ELF-1 (cell line): Measurements from ENCODE around the gene SHISA6.
A peak's percentile ranks its signal among the peaks of the same experiment; 100 is the strongest.
"Not testable (repeated sequence)": the region's sequence is repeated elsewhere in the genome, so short reads cannot be mapped to it uniquely, and the experiment has no call there.

ENCODE experiments used
- DNase-seq: peaks from one replicate; pipeline ENCODE4 v3.0.0-alpha.2; 2016; ENCODE audit warnings: low read depth, low spot score

SHISA6 gene

DNA sequence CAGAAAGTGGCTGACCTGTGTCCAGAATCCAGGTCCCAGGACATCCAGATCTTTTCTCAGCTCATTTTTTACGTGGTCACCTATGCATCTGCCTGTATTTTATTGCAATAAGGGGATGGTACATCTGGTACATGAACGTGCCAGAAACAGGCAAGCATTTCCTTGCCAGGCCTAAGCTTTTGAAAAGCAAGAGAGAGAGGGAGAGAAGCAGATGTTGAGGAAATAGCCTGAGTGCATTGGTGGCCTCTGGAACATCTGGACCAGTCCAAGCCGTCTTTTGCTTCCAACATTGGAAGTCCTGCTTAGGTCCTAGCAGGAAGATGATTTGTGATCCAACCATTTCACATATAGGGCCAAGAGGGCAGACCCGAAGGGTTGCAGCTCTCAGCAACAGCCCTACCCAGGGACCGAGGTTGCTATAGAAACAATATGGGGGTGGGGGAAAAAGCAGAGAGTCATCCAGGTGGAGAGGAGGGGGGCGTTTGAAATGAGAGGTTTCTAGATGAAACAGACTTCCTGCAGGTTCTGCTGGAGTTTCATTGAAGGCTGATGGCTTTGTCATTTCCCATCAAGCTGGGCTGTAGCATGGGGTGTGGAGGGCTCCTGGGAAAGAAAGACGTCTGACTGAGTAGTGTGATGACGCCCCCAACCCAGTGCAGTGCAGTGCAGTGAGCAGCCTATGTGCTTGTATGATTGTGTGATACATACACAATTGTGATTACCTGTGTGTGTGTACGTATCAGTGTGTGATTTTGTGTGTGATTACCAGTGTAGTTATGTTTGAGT is 61.6 kb downstream of the SHISA6 start:
- DNase-seq = no peak

DNA sequence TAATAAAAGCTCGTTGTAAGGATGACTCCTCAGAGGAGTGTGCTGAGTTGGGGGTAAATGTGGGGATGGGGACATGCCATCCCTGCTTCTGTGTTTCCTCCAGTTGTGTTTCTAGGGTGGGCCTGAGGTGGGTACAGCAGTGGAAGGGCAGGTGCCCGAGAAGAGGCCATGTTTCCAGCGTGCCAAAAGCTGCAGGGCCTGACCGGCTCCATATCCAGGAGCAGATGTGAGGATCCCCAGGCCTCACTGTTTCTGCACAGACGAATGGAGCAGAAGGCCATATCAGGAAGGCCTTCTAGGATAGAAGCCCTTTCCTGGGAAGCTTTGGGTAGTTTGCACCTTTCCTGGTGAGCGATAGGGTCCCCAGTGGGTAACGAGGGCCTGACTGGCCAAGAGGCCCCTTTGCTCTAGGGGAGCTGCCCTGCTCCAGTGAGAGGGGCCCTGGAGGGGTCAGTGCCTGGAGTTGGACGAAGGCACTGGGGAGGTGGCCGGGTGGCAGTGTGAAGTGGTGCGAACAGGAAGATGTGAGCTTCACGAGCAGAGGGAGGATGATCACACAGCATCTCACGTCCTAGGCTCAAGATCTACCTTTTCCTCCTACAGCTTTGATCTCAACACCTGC is 62.9 kb downstream of the SHISA6 start:
- DNase-seq = no peak

DNA sequence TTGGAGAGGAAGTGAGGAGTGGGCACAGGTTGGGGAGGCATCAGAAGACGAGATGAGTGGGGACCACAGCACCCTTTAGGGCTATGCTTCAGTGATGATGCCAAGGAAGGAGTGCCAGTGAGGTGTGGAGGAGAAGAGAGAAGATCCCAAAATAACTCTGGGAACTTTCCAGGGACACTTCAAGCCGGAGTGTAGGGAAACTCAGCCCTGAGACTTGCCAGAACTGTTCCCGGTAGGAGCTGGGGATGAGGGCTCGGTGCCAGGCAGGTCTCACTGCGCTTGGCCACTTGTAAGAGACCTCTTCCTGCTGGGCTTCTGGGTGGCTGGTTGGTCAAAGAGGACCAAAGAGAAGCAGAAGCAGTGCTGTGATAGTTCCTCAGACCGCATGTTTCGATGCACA is 63.6 kb downstream of the SHISA6 start:
- DNase-seq = no peak

- DNase-seq = no peak
Observed at GRCh38 chr17:11305524-11305923, 64.5 kb downstream of the SHISA6 start.

DNA sequence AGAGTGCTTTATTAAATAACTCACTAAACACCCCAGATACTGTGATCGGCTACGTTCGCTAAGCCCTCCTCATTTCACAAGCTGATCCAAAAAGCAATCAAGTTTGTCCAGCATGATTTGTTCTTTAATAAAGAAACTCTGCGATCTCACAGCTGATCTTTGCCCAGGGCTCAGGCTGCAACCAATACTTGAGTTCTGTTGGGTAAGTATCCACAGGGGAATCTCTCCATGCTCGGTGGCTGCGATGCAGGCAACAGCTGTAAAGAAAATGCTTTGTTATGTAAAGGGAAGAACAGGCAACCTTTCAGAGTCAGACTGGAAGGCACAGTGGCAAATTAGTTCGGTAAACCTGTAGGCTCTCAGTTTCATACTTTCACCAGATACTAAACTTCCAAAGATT is 67.5 kb downstream of the SHISA6 start:
- peak; percentile 3 for DNase-seq

GRCh38 chr17:11309033-11309432 is 68.0 kb downstream of the SHISA6 start:
- no peak for DNase-seq

GRCh38 chr17:11309850-11310249 is 68.8 kb downstream of the SHISA6 start:
- DNase-seq = no peak

- DNase-seq = not testable (repeated sequence)
Observed at GRCh38 chr17:11316451-11316850, 75.4 kb downstream of the SHISA6 start.

DNA sequence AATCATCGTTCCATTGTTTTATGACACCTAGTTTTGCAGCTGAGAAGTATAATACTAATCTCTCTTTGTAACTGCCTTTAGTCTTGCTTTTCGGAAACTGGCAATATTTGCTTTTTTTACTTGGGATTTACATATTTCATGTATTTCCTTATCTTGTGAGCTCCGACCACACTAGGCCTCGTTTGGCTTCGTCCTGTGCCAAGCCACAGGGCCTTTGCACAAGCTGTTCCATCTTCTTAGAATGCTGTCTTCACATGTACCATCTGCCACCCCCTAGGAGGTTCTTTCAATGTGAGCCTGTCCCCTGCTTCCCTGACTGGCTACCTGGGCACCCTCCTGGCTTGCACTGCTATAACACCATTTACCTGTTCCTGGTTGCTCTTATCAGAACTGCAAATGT is 77.2 kb downstream of the SHISA6 start:
- no peak for DNase-seq

DNA sequence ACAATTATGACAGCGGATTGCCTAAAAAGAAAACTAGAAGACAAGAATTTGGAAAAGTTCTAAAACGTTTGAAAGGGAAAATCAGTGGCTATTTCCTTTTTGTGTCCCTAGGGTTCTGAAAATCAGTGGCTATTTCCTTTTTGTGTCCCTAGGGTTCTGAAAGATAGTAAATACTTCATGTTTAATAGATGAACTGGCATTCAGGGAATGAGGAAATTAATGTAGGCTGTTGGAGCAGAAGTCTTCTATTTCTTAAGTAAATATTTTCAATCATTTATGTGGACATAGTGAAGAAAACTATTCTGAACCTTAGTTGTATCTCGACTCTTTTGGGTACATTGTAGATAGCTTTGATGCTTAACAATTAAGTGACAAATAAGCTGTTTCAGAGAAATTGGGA is 78.9 kb downstream of the SHISA6 start:
- no peak for DNase-seq

DNA sequence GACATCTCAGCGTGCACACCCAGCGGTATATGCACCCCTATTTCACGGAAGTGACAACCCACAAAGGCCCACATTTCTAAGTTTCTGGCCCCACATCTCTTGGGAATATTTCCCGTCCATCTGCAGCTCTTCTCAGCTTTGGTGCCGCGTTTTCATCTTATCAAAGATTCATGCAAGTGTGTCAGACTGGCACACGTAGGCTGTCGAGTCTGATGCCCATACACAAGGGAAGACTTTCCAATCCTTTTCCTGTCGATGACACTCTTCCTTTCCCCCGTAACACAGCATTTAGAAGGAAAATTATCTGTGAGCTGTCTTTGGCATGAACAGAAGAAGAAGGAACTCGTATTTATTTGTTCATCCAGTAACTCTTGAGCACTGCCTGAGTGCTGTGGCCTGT is 83.0 kb downstream of the SHISA6 start:
- DNase-seq = no peak

DNA sequence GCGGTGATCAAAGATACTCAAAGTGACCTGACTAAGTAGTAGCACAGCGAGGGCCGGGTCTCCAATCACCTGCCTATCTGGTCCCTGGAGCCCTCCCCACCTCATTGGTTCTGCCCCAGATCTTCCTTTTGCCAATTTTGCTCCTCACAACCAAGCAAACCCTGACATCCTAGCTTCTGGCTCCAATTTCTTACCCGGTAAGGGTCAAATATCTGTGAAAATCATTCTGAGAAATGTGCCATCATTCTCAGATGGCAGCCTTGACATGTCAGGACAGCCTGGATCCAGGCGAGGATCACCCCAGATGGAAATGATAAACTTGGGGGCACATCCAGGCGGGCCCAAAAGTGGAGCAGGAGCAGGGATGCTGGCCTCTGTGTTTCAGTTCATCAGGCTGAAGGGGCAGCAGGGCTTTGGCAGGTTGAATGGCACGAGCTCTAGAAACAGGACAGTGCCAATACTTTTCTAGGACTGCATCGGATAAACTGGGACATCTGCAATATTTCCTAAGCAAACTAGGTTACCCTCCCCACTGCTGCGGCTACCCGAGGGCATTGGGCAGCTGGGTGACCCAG is 83.9 kb downstream of the SHISA6 start:
- no peak for DNase-seq

DNA sequence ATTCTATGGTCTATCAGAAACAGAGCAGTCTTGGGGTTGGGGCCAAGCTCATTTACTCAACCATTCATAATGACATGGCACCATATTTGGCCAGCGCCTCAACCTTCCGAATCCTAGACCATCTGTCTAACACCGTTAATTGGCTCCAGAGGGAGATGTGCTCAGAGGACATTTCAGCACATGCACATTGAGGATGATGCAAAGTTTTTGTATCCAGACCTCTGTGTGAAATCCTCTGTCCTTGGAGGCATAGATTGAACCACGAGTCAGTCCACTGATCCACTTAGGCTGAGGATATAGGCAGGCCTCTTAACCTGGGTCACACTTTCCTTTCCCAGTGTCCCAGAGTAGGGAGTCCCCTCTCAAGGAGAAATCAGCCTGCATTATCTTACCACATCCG is 85.5 kb downstream of the SHISA6 start:
- no peak for DNase-seq

GRCh38 chr17:11328770-11329169 is 87.8 kb downstream of the SHISA6 start:
- no peak for DNase-seq

DNA sequence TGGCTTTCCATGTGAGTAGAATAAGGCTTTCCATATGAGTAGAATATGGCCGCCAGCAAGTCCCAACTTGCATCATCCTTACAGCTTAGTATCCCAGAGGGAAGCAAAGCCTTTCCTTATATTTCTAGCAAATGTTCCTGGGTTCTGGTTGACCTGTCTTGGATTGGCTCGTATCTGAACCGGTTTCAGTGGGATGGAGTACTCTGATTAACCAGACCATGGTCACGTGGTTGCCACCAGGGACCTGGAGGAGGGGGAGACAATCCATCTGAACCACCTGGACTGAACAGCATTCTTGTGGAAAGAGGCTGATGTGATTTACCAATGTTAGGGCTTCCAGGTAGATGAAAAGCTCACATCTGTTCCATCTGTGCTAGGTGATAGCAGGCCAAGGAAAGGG is 89.0 kb downstream of the SHISA6 start:
- no peak for DNase-seq

DNA sequence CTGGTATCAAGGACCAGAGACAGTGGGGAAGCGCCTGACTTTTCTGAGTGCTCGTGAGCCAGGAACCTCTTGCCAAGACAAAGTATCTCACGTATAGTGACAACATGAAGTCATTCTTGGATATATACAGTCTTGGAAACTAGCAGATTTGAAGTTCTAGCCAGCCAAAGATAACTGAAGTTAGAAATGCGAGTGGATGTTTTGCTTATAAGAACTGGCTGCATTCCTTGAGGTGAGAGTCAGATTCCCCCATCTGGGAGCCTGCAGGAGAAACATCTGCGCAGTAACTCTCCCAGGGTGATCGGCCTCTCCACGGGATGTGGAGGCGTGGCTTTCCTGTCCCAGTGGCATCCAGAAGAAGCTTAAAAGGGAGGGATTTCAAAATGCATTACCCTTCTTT is 89.8 kb downstream of the SHISA6 start:
- DNase-seq = peak; percentile 3

DNA sequence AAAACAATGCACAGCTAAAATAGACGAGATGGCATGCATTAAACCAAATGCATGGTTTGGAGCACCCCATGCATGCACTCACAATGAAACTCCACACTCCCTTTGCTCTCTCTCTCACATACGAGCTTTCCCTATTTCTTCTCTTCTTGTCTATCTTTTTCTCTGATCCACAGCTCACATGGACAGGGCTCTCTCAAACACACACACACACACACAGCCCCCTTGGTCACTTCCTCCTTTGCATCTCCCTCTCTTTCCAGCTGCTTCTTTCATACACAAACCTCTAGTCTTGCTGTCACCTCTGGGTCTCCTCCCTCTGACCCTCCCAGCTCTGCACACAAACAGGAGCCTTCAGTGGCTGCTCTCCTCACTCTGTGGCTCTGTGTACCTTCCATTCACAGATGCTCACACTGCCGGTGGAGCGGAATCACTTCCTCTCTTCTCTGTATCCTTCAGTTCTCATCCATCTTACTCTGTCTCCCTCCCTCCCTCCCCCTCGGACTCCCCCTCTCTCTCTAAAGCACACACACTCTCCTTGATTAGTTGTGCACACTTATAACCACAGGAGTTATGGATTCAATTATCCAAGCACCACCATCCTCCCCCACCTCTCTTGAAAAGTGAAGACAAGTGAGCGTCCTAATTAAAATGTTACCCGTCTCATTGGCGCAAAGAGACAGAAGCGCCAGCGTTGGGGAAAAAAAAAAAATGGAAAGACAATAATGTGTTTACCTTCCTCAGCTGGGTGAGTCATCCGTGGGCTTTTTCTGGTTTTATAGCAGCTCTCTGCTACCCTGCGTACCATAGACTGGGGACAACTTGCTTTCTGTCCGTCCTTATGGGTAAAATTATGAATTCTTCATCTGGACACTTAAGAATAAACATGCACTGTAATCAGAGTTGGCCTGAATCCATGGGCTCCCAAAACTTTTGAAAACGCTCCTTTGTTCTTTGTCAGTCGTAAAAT is 90.8 kb downstream of the SHISA6 start:
- no peak for DNase-seq

GRCh38 chr17:11332706-11333105 is 91.7 kb downstream of the SHISA6 start:
- DNase-seq = no peak

GRCh38 chr17:11334493-11334892 is 93.5 kb downstream of the SHISA6 start:
- no peak for DNase-seq

GRCh38 chr17:11336290-11336689 is 95.3 kb downstream of the SHISA6 start:
- no peak for DNase-seq

GRCh38 chr17:11340803-11341202 is 99.8 kb downstream of the SHISA6 start:
- DNase-seq = no peak

DNA sequence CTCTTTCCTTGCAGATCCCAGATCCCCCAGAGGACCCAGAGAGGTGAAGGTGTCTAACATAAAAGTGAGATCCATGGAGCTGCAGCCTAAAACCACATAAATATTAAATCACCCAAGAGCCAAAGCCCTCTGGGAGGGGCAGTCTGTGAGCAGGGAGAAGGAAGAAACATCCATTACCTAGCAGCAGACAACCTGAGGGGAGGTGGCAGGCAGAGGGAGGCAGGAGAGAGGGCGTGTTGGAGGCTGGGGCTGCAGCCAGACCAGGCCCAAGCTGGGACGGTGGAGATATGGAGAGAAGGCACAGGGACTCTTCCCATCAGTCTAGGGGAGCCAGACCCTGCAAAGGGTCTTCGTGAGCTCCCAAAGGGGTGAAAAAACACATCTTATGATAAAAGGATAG is 101.1 kb downstream of the SHISA6 start:
- DNase-seq = no peak
